Neuronal stem cell (in vitro differentiated cells): ENCODE data around the gene CLEC16A.
"Not testable (repeated sequence)": the region's sequence is repeated elsewhere in the genome, so short reads cannot be mapped to it uniquely, and the experiment has no call there.

Source experiments
- DNase-seq: peaks from one replicate; pipeline ENCODE4 v3.0.0-alpha.2; 2013; ENCODE audit warnings: low spot score
- H2AFZ ChIP-seq: one replicate; pipeline ENCODE4 v1.6.1; 2013; ENCODE audit warnings: mild to moderate bottlenecking, low read length, inconsistent platforms
- H2AK5ac ChIP-seq: 2 replicates; pipeline ENCODE4 v1.6.1; 2013; ENCODE audit warnings: low read depth, mild to moderate bottlenecking, inconsistent platforms, low read length, moderate library complexity, mixed read lengths
- H2BK120ac ChIP-seq: 2 replicates; pipeline ENCODE4 v1.6.1; 2013; ENCODE audit warnings: low read depth, mild to moderate bottlenecking, inconsistent platforms, low read length, moderate library complexity, mixed read lengths
- H2BK12ac ChIP-seq: one replicate; pipeline ENCODE4 v1.6.1; 2013; ENCODE audit warnings: low read length, inconsistent platforms
- H2BK15ac ChIP-seq: 2 replicates; pipeline ENCODE4 v1.6.1; 2013; ENCODE audit warnings: mild to moderate bottlenecking, low read length, inconsistent platforms, mixed read lengths
- H2BK5ac ChIP-seq: one replicate; pipeline ENCODE4 v1.6.1; 2013; ENCODE audit warnings: inconsistent platforms, mild to moderate bottlenecking, low read length, moderate library complexity
- H3K14ac ChIP-seq: one replicate; pipeline ENCODE4 v1.6.1; 2013; ENCODE audit warnings: low read length, inconsistent platforms
- H3K18ac ChIP-seq: 2 replicates; pipeline ENCODE4 v1.6.1; 2013; ENCODE audit warnings: low read length, inconsistent platforms
- H3K23ac ChIP-seq: 2 replicates; pipeline ENCODE4 v1.6.1; 2013; ENCODE audit warnings: low read depth, mild to moderate bottlenecking, mixed read lengths, low read length, inconsistent platforms; ENCODE audit not compliant: poor library complexity
- H3K27ac ChIP-seq: replicated peaks from 3 replicates; pipeline ENCODE4 v1.5.1; 2013; ENCODE audit warnings: low read length, inconsistent platforms
- H3K27me3 ChIP-seq, 3 experiments: 2 replicates each; pipeline ENCODE4 v1.6.1; 2013; ENCODE audit warnings: low read length in 3 of 3, mild to moderate bottlenecking in 2 of 3, inconsistent platforms in 1 of 3, low read depth in 1 of 3, mixed read lengths in 1 of 3, moderate library complexity in 1 of 3; ENCODE audit not compliant: control insufficient read depth in 3 of 3, insufficient read depth in 3 of 3
- H3K36me3 ChIP-seq, 2 donors: replicated peaks in 1 of 2; 2 replicates each; pipeline ENCODE4 v1.6.1; 2013; ENCODE audit warnings: low read length in 2 of 2; ENCODE audit not compliant: control insufficient read depth in 2 of 2, insufficient read depth in 2 of 2
- H3K4ac ChIP-seq: 2 replicates; pipeline ENCODE4 v1.6.1; 2013; ENCODE audit warnings: inconsistent platforms, mild to moderate bottlenecking, low read length, moderate library complexity
- H3K4me1 ChIP-seq, 2 donors: 1 replicate in 1 of 2; 2 replicates in 1 of 2; pipeline ENCODE4 v1.6.1; 2013; ENCODE audit warnings: low read length in 2 of 2, low read depth in 1 of 2; ENCODE audit not compliant: control insufficient read depth in 2 of 2, insufficient read depth in 1 of 2
- H3K4me2 ChIP-seq: one replicate; pipeline ENCODE4 v1.6.1; 2013; ENCODE audit warnings: mild to moderate bottlenecking, low read length, inconsistent platforms; ENCODE audit not compliant: insufficient read depth, poor library complexity, severe bottlenecking
- H3K4me3 ChIP-seq, 2 donors: 2 replicates each; pipeline ENCODE4 v1.5.1; 2013; ENCODE audit warnings: low read length in 2 of 2, mild to moderate bottlenecking in 2 of 2, inconsistent platforms in 1 of 2, moderate library complexity in 1 of 2
- H3K79me1 ChIP-seq: one replicate; pipeline ENCODE4 v1.6.1; 2013; ENCODE audit warnings: low read depth, mild to moderate bottlenecking, inconsistent platforms, low read length, moderate library complexity
- H3K9ac ChIP-seq: one replicate; pipeline ENCODE4 v1.6.1; 2013; ENCODE audit warnings: mild to moderate bottlenecking, low read depth, low read length, inconsistent platforms; ENCODE audit not compliant: poor library complexity
- H3K9me3 ChIP-seq, 2 donors: replicated peaks in 1 of 2; 2 replicates each; pipeline versions ENCODE3 to v1.6.1; 2013; ENCODE audit warnings: low read length in 2 of 2, mild to moderate bottlenecking in 2 of 2, inconsistent platforms in 1 of 2, low read depth in 1 of 2, mixed read lengths in 1 of 2, moderate library complexity in 1 of 2; ENCODE audit not compliant: control insufficient read depth in 2 of 2, insufficient read depth in 1 of 2
- H4K8ac ChIP-seq: one replicate; pipeline ENCODE4 v1.6.1; 2013; ENCODE audit warnings: low read depth, mild to moderate bottlenecking, inconsistent platforms, low read length, moderate library complexity
- H4K91ac ChIP-seq: one replicate; pipeline ENCODE4 v1.6.1; 2013; ENCODE audit warnings: low read length, low read depth, mild to moderate bottlenecking, inconsistent platforms; ENCODE audit not compliant: poor library complexity
- WGBS, 2 donors: extraction: QIAGEN DNeasy Blood & Tissue Kit; methylation state at CpG; one replicate each; pipeline ENCODE4 v1.1.7; 2013; ENCODE audit warnings: missing lambda C conversion rate in 2 of 2, mixed read lengths in 1 of 2; ENCODE audit not compliant: insufficient read length in 2 of 2, insufficient replicate concordance in 1 of 2; ENCODE audit errors: extremely low coverage in 2 of 2; 5-methylcytosine and 5-hydroxymethylcytosine counted together

Gene CLEC16A

GRCh38 chr16:11218604-11218962 lies 274.2 kb downstream of the CLEC16A start:
- no peak overlapping the region for H3K27ac ChIP-seq
- no peak for DNase-seq
- H2BK15ac ChIP-seq, result no peak overlapping the region
- no peak overlapping the region for H3K23ac ChIP-seq
- no peaks in the 10 kb centered on the region for H3K36me3 ChIP-seq
- no peak overlapping the region for H2AK5ac ChIP-seq
- no peak overlapping the region for H3K4me2 ChIP-seq
- no peak overlapping the region for H3K14ac ChIP-seq
- peaks cover 10 to 21% of the 10 kb centered on the region in 2 donors for H3K9me3 ChIP-seq
- H2AFZ ChIP-seq, result no peak overlapping the region
- no peak overlapping the region for H3K4me3 ChIP-seq
- H2BK120ac ChIP-seq, result no peak overlapping the region
- H2BK12ac ChIP-seq, result no peak overlapping the region
- no peak overlapping the region for H2BK5ac ChIP-seq
- H4K8ac ChIP-seq, result no peak overlapping the region
- WGBS, 2 donors, result no CpG with 5 or more reads among the region's 1 CpG
- no peaks in the 10 kb centered on the region for H3K27me3 ChIP-seq
- H3K4me1 ChIP-seq, result no peaks in the 10 kb centered on the region
- no peak overlapping the region for H3K4ac ChIP-seq
- no peak overlapping the region for H4K91ac ChIP-seq
- no peak overlapping the region for H3K18ac ChIP-seq
- H3K9ac ChIP-seq, result no peak overlapping the region
- no peaks in the 10 kb centered on the region for H3K79me1 ChIP-seq

DNA sequence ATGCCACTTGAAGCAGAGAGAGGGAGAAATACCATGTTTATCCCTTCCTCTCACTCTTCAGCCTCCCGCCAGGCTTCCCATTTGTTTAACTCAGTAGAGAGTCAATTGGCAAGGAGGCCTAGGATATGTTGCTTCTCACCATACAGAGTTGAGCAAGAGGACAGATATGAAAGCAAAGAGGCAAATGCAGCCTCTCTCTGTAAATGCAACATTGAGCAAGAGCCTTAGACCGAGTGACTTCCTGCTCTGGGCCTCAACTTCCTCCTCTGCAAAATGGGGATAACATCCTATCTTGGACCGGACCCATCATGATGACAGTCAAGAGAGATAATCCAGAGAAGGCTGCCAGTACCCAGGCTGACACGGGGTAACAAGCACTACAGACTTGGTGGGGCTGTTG lies 274.8 kb downstream of the CLEC16A start:
- Histone ChIP-seq H3K23ac (no peak overlapping the region), H3K27ac (no peak overlapping the region), H3K14ac (no peak overlapping the region), H3K36me3 (no peaks in the 10 kb centered on the region), H3K4me3 (no peak overlapping the region), H2AFZ (no peak overlapping the region), H4K91ac (no peak overlapping the region), H4K8ac (no peak overlapping the region), H2BK5ac (no peak overlapping the region), H3K4ac (no peak overlapping the region), H3K18ac (no peak overlapping the region), H2BK120ac (no peak overlapping the region), H3K9me3 (peaks cover 10 to 21% of the 10 kb centered on the region in 2 donors), H3K79me1 (no peaks in the 10 kb centered on the region), H3K4me1 (peaks cover 0 to 2% of the 10 kb centered on the region in 2 donors), H2AK5ac (no peak overlapping the region), H2BK12ac (no peak overlapping the region), H2BK15ac (no peak overlapping the region), H3K4me2 (no peak overlapping the region), H3K9ac (no peak overlapping the region), H3K27me3 (no peaks in the 10 kb centered on the region)
- DNase-seq, result no peak
- WGBS, 2 donors, result no CpG with 5 or more reads among the region's 4 CpGs

- WGBS, 2 donors, result no CpG with 5 or more reads among the region's 2 CpGs
- H2BK15ac ChIP-seq, result not testable (repeated sequence)
Observed at GRCh38 chr16:11220507-11220906, 276.1 kb downstream of the CLEC16A start.

DNA sequence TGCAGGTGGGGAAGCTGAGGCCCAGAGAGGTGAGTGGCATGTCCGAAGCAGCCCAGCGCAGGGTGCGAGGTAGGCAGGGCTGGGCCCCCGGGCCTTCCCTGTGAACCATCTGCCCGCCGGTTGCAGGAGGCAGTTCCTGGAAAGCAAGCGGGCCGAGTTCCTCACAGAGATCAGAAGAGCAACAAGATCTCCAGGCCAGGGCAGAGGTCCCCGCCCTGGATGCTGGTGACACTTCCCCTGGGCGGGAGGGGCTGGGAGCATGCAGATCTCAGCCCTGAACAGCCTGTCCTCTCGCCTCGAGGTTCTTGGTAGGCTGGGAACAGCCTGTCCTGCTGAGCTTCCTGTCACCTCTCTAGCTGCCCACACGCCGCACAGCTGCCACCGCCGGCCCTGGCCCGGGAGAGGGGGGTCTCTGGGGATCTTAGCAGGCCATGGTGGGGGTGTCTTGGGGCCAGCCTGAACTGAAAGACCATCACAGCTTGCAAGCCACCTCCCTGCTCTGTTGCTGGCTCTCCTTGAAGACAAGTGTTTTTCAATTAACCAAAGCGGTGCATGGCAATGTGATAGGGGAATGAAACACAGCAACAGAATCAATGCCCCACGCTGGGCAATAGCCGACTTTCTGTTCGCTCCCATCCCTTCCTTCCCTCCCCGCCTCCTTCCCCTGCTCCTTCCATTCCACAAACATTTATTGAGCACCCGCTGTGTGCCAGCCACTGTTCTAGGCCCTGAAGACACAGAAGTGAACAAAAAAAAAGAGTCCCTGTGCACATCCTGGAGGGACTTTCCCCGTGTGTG lies 279.9 kb downstream of the CLEC16A start:
- no peak overlapping the region for H2AK5ac ChIP-seq
- no peak overlapping the region for H2BK120ac ChIP-seq
- H2BK5ac ChIP-seq, result peak overlapping the region; percentile 57
- H3K79me1 ChIP-seq, result no peaks in the 10 kb centered on the region
- peaks cover 0 to 3% (median 0%) of the 10 kb centered on the region in 3 experiments for H3K27me3 ChIP-seq
- no peak overlapping the region for H3K4me2 ChIP-seq
- H3K14ac ChIP-seq, result no peak overlapping the region
- H3K9ac ChIP-seq, result no peak overlapping the region
- peaks cover 0 to 2% of the 10 kb centered on the region in 2 donors for H3K4me1 ChIP-seq
- H3K23ac ChIP-seq, result no peak overlapping the region
- no peak overlapping the region for H4K8ac ChIP-seq
- no peak overlapping the region for H3K4ac ChIP-seq
- peak overlapping the region; percentile 78 for H2AFZ ChIP-seq
- DNase-seq, result no peak
- no peak overlapping the region for H3K27ac ChIP-seq
- no peak overlapping the region for H2BK15ac ChIP-seq
- no peak overlapping the region for H3K4me3 ChIP-seq
- no peak overlapping the region for H2BK12ac ChIP-seq
- no peaks in the 10 kb centered on the region for H3K36me3 ChIP-seq
- peaks cover 0 to 2% of the 10 kb centered on the region in 2 donors for H3K9me3 ChIP-seq
- H3K18ac ChIP-seq, result peak overlapping the region; percentile 88
- WGBS, 2 donors, result no CpG with 5 or more reads among the region's 24 CpGs
- H4K91ac ChIP-seq, result no peak overlapping the region

More at GRCh38 chr16:11220507-11220906, 276.1 kb downstream of the CLEC16A start:
- not testable (repeated sequence) for H3K4ac ChIP-seq, H3K79me1 ChIP-seq, H2BK12ac ChIP-seq, H3K27ac ChIP-seq, H3K4me1 ChIP-seq, H2AK5ac ChIP-seq, H3K9ac ChIP-seq, DNase-seq, H2BK5ac ChIP-seq, H3K36me3 ChIP-seq, H2AFZ ChIP-seq, H3K23ac ChIP-seq, H4K8ac ChIP-seq, H3K27me3 ChIP-seq, H4K91ac ChIP-seq, H3K14ac ChIP-seq, H3K4me2 ChIP-seq, H3K4me3 ChIP-seq, H2BK120ac ChIP-seq, H3K18ac ChIP-seq
- peaks cover 10 to 21% of the 10 kb centered on the region in 2 donors for H3K9me3 ChIP-seq
